PC-3 (cell line): Measurements from ENCODE around the gene CNTN1.

Source experiments
- EZH2phosphoT487 ChIP-seq: fragments of 300-600 bp; sonication (generic); IDR thresholded peaks from 2 replicates; pipeline ENCODE4 v1.6.1; 2018; ENCODE audit warnings: mild to moderate bottlenecking, antibody characterized with exemption, low read length, borderline replicate concordance
- TF ChIP-seq, protein P1 (sequence below): fragments of 300-600 bp; sonication (generic); conservative IDR thresholded peaks from 2 replicates; pipeline ENCODE4 v1.5.1; 2017; ENCODE audit warnings: antibody characterized with exemption, low read depth, mild to moderate bottlenecking, low read length

DNA sequence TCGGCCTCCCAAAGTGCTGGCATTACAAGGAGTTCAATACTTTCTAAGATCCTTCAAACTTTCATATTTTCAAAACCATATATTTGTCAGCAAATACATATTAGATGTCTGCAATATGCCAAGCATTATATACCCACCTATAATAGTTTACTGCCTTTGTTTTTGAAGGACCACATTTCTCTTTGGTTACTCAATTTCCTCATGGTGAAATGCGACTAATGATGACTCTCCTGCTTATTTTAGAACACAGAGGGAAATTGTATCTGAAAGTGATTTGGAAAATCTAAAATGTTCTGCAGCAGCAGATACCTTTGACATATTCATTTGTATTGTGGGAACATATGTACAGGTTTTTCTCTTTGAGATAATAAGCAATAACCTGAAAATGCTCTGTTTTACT is 2.7 kb upstream of the CNTN1 start:
- TF ChIP-seq, protein P1, sequence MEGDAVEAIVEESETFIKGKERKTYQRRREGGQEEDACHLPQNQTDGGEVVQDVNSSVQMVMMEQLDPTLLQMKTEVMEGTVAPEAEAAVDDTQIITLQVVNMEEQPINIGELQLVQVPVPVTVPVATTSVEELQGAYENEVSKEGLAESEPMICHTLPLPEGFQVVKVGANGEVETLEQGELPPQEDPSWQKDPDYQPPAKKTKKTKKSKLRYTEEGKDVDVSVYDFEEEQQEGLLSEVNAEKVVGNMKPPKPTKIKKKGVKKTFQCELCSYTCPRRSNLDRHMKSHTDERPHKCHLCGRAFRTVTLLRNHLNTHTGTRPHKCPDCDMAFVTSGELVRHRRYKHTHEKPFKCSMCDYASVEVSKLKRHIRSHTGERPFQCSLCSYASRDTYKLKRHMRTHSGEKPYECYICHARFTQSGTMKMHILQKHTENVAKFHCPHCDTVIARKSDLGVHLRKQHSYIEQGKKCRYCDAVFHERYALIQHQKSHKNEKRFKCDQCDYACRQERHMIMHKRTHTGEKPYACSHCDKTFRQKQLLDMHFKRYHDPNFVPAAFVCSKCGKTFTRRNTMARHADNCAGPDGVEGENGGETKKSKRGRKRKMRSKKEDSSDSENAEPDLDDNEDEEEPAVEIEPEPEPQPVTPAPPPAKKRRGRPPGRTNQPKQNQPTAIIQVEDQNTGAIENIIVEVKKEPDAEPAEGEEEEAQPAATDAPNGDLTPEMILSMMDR = no peak
- TF ChIP-seq EZH2phosphoT487 = no peak
